ENCODE data around the gene NSG2.
"Not testable (repeated sequence)": the region's sequence is repeated elsewhere in the genome, so short reads cannot be mapped to it uniquely, and the experiment has no call there.

NSG2 gene

GRCh38 chr5:174106997-174107655 lies 61.6 kb downstream of the NSG2 start:
- no peak for DNase-seq

GRCh38 chr5:174108745-174109144 lies 63.2 kb downstream of the NSG2 start:
- no peak for DNase-seq

GRCh38 chr5:174109698-174110260 lies 64.3 kb downstream of the NSG2 start:
- DNase-seq, result no peak

GRCh38 chr5:174110310-174110709 lies 64.8 kb downstream of the NSG2 start:
- DNase-seq, result no peak

- no peak for DNase-seq
These were observed 65.9 kb downstream of the NSG2 start for GRCh38 chr5:174111287-174111973.

- DNase-seq, result no peak
These were observed 69.7 kb downstream of the NSG2 start for GRCh38 chr5:174115226-174115625.

GRCh38 chr5:174118823-174119467 lies 73.4 kb downstream of the NSG2 start:
- no peak for DNase-seq

- DNase-seq, result no peak
These were observed 74.0 kb downstream of the NSG2 start for GRCh38 chr5:174119468-174119881.

- no peak for DNase-seq
These were observed 75.0 kb downstream of the NSG2 start for GRCh38 chr5:174120401-174121005.

GRCh38 chr5:174134545-174134944 lies 89.0 kb downstream of the NSG2 start:
- no peak for DNase-seq

- DNase-seq, result no peak
These were observed 94.1 kb downstream of the NSG2 start for GRCh38 chr5:174139623-174140022.

GRCh38 chr5:174140452-174141020 lies 95.0 kb downstream of the NSG2 start:
- no peak for DNase-seq

GRCh38 chr5:174141398-174141797 lies 95.9 kb downstream of the NSG2 start:
- DNase-seq, result no peak

GRCh38 chr5:174145091-174145490 lies 99.6 kb downstream of the NSG2 start:
- no peak for DNase-seq

- no peak for DNase-seq
These were observed 100.3 kb downstream of the NSG2 start for GRCh38 chr5:174145821-174146220.

GRCh38 chr5:174146556-174146955 lies 101.0 kb downstream of the NSG2 start:
- DNase-seq, result no peak

GRCh38 chr5:174147012-174147411 lies 101.5 kb downstream of the NSG2 start:
- not testable (repeated sequence) for DNase-seq

GRCh38 chr5:174147551-174147950 lies 102.0 kb downstream of the NSG2 start:
- no peak for DNase-seq

- no peak for DNase-seq
These were observed 103.2 kb downstream of the NSG2 start for GRCh38 chr5:174148721-174149120.

GRCh38 chr5:174149426-174149825 lies 103.9 kb downstream of the NSG2 start:
- no peak for DNase-seq

GRCh38 chr5:174149989-174150388 lies 104.5 kb downstream of the NSG2 start:
- DNase-seq, result no peak

GRCh38 chr5:174151599-174152181 lies 106.2 kb downstream of the NSG2 start:
- DNase-seq, result no peak

GRCh38 chr5:174154559-174154958 lies 109.1 kb downstream of the NSG2 start:
- no peak for DNase-seq

All from SIG-M5 (cell line).